Lung (tissue), 12 donors: ENCODE data around the gene ZNF732. TPM values are rescaled to one million over a fixed set of nuclear protein-coding genes. Genes with fewer than 3 reads are reported as not detected.
A peak's percentile ranks its signal among the peaks of the same experiment; 100 is the strongest.

ENCODE experiments used
- ATAC-seq: fragments of 200-7000 bp; cut with Tn5 transposase; one replicate; pipeline ENCODE4 v1.9.1; 2020; ENCODE audit warnings: moderate number of reproducible peaks; ENCODE audit not compliant: insufficient read depth, low FRiP score
- DNase-seq, 3 donors: peaks; one replicate each; pipeline ENCODE4 v3.0.0-alpha.2; 2013 to 2017
- H3K27ac ChIP-seq, 2 donors: one replicate each; pipeline ENCODE4 v1.5.1; 2013; ENCODE audit warnings: mild to moderate bottlenecking in 2 of 2, moderate library complexity in 2 of 2, control low read depth in 1 of 2, inconsistent platforms in 1 of 2, low read depth in 1 of 2, low read length in 1 of 2
- H3K27me3 ChIP-seq, 3 donors: one replicate each; pipeline ENCODE4 v1.5.1; 2013; ENCODE audit warnings: low read length in 2 of 3; ENCODE audit not compliant: control insufficient read depth in 3 of 3, insufficient read depth in 3 of 3
- H3K36me3 ChIP-seq, 4 donors: one replicate each; pipeline ENCODE4 v1.5.1; 2013; ENCODE audit warnings: low read length in 4 of 4, mild to moderate bottlenecking in 1 of 4, moderate library complexity in 1 of 4; ENCODE audit not compliant: control insufficient read depth in 4 of 4, insufficient read depth in 4 of 4
- H3K4me1 ChIP-seq, 5 donors: one replicate each; pipeline ENCODE4 v1.5.1; 2013; ENCODE audit warnings: low read length in 5 of 5, mild to moderate bottlenecking in 2 of 5, moderate library complexity in 1 of 5; ENCODE audit not compliant: control insufficient read depth in 5 of 5, insufficient read depth in 5 of 5
- H3K4me3 ChIP-seq: one replicate; pipeline ENCODE4 v1.5.1; 2013; ENCODE audit warnings: mild to moderate bottlenecking, control low read depth, moderate library complexity
- H3K9ac ChIP-seq, 2 donors: one replicate each; pipeline ENCODE4 v1.5.1; 2013; ENCODE audit warnings: low read length in 2 of 2, control low read depth in 1 of 2; ENCODE audit not compliant: insufficient read depth in 1 of 2
- H3K9me3 ChIP-seq, 4 donors: one replicate each; pipeline ENCODE4 v1.5.1; 2013; ENCODE audit warnings: low read length in 3 of 4, mild to moderate bottlenecking in 1 of 4, moderate library complexity in 1 of 4; ENCODE audit not compliant: control insufficient read depth in 4 of 4, insufficient read depth in 3 of 4
- WGBS, 2 donors: extraction: QIAGEN DNeasy Blood & Tissue Kit; methylation state at CpG; one replicate each; pipeline ENCODE4 v1.1.7; 2013; 5-methylcytosine and 5-hydroxymethylcytosine counted together
- polyA plus RNA-seq, 2 donors: library from polyadenylated mRNA; stranded (reverse); fragments of 200-250 nt; gene quantifications; one replicate each; pipeline ENCODE4 v1.2.1, GENCODE V29; 2013
- total RNA-seq, 2 donors: library from RNA; depleted of rRNA in 1 of 2; stranded (reverse); fragments of >200 nt in 1 of 2; gene quantifications; one replicate each; pipeline ENCODE4 v1.2.1, GENCODE V29; 2014 to 2021
- TF ChIP-seq, protein P1 (sequence below): IDR thresholded peaks from 2 replicates; pipeline ENCODE4 v1.5.1; 2012; ENCODE audit warnings: mild to moderate bottlenecking; ENCODE audit errors: control extremely low read depth, extremely low read depth
- donor health status: control.
- donor health status: control.
- donor health status: Bipolar disorder and iron deficiency.
- donor health status: healthy.
- donor health status: DM: yes; HTN: yes; CAD: no.

ZNF732 gene
- total and polyA plus RNA-seq, 4 donors, result 0.02 to 3.5 TPM; not detected in 2

DNA sequence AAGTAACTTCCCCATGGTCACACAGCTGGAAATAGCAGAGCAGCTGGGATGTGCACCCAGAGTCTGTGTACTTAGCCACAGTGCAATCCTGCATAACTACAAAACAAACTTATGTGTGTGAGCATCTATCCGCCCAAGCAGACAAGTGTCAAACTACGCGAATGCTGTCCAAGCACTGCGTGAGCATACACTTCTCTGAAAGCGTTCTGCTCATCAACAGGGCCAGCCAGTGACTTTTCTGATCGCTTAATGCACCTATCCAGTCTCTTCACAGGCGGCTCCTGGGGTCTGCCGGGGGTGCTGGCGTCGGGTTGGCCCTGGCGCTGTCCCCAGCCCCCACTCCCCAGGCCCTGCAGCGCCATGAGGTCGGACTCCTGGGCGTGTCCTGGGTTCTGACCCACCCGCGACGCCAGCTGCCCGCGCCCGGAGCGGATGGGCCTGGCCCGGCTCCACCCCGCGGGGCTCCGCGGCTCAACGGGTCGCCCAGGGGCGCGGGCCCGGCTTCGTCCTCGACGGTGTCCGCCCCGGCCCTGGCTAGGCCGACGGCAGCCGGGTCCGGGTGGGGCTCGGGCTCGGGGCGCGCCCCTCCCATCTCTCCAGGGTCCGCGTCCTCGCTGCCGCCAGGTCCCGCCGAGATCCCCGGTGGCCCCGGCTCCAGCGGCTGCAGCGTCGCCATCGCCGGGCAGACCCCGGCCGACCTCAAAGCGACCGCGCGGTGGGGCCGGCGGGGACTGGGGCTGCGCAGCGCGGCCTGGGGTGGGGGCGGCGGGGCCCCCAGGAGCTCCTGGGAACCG is 31.0 kb upstream of the ZNF732 start:
- Histone ChIP-seq H3K4me1 (peaks cover 3 to 15% (median 10%) of the 10 kb centered on the region in 5 donors), H3K36me3 (peaks cover 0 to 11% (median 2%) of the 10 kb centered on the region in 4 donors), H3K27me3 (no peaks in the 10 kb centered on the region), H3K4me3 (peak overlapping the region; percentile 80), H3K9me3 (peaks cover 0 to 3% (median 0%) of the 10 kb centered on the region in 4 donors), H3K27ac (peak overlapping the region; percentile 90 to 93), H3K9ac (peak overlapping the region in 1 of 2 donors; percentile 68)
- DNase-seq (peak; percentile 25 to 41 (median 27)), ATAC-seq (no peak)
- 7 to 8% methylated on average over 69 to 71 of the region's 71 CpGs for WGBS, 2 donors
- TF ChIP-seq, protein P1, sequence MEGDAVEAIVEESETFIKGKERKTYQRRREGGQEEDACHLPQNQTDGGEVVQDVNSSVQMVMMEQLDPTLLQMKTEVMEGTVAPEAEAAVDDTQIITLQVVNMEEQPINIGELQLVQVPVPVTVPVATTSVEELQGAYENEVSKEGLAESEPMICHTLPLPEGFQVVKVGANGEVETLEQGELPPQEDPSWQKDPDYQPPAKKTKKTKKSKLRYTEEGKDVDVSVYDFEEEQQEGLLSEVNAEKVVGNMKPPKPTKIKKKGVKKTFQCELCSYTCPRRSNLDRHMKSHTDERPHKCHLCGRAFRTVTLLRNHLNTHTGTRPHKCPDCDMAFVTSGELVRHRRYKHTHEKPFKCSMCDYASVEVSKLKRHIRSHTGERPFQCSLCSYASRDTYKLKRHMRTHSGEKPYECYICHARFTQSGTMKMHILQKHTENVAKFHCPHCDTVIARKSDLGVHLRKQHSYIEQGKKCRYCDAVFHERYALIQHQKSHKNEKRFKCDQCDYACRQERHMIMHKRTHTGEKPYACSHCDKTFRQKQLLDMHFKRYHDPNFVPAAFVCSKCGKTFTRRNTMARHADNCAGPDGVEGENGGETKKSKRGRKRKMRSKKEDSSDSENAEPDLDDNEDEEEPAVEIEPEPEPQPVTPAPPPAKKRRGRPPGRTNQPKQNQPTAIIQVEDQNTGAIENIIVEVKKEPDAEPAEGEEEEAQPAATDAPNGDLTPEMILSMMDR, result no peak

DNA sequence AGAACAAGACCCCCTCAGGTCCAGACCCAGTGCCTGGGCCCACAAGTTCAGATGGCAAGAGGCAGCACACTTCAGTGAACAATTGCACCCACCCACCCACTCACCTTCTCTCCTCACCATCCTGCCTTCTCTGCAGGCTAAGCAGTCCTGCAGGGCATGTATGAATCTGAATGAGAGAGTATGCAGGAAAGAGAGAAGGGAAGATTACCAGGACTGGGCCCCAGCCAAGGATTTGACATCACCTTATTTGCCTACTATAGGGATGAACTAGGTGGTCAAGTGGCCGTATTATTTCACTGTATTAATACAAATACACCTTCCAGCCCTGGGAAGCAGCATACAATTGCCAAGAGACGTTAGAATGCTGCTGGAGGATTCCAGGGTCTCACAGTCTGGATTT is 30.2 kb upstream of the ZNF732 start:
- Histone ChIP-seq H3K9me3 (peaks cover 0 to 3% (median 0%) of the 10 kb centered on the region in 4 donors), H3K27me3 (no peaks in the 10 kb centered on the region), H3K4me3 (no peak overlapping the region), H3K36me3 (peaks cover 0 to 8% (median 2%) of the 10 kb centered on the region in 4 donors), H3K27ac (no peak overlapping the region), H3K4me1 (peaks cover 3 to 15% (median 10%) of the 10 kb centered on the region in 5 donors), H3K9ac (no peak overlapping the region)
- WGBS, 2 donors, result 80 to 91% methylated on average over 2 of the region's 2 CpGs
- TF ChIP-seq, protein P1, result no peak
- DNase-seq (no peak), ATAC-seq (no peak)

DNA sequence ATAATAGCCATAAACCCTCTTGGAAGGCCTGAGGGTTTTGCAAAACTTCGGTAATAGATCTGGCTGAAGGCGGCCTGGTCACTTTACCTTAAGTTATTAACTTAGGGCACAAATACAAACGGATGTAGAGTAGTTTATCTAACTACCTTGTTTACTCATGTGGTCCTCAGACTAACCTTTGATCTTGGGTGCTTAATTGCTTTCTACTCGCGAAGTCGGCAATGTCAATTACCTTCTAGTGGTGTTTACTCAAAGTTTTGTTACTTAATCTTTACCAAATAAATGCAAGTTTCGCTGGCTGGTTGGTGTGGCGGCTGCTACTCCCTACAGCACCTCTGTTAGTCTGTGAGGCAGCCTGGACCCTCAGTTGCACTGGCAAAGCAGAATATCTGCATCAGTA is 23.5 kb upstream of the ZNF732 start:
- no peak for ATAC-seq
- Histone ChIP-seq H3K4me1 (no peaks in the 10 kb centered on the region), H3K27ac (no peak overlapping the region), H3K4me3 (no peak overlapping the region), H3K27me3 (no peaks in the 10 kb centered on the region), H3K36me3 (no peaks in the 10 kb centered on the region), H3K9me3 (peaks cover 0 to 17% (median 2%) of the 10 kb centered on the region in 4 donors), H3K9ac (no peak overlapping the region)
- DNase-seq, result no peak
- 84 to 88% methylated on average over 8 of the region's 8 CpGs for WGBS, 2 donors
- TF ChIP-seq, protein P1, result no peak
